ENCODE data around the gene GLI3.

Gene GLI3

DNA sequence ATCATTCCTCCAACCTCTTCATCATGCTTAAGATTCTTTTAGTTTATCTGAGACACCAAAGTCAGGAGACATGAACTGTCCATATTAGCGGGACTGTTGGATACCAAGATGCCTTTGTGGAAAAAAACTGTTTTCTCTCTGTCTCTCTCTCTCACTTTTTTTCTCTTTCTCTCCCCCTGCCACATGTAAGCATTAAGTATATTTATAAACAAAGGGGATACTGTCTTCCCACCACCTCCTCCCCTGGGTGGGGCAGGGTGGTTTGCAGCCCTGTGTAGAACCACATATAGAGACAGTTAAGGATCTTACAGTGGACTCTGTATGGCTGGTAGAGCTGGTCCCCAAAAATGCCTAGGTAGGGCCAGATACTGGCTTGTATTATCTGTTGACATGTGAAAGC lies 101.3 kb downstream of the GLI3 start:
- DNase-seq: no peak

DNA sequence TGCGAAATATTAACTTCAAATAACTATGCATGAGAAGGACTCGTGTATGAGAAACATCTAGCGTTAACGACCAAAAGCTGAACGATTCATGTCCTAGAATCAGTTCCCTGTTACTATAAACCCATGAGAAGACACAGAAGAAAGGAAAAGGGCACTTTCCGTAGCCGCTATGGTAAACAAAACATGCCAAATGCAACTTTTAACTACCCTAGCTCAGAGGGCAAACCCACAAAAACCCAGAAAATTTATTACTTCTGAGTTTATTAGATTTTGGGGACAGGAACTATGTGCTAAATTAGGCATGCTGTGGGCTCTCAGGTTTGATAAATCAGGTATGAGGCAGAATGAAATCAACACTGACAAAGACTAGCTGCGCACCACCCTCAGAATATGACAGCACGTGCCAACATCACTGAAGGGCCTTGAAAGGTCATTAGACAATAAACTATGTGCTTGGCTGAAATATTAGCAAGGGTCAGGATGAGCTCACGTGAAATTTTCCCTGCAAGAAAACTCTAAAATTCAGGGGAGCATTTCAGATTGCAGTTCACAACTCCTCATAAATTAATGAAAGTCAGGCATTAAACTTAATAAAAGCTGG lies 102.6 kb downstream of the GLI3 start:
- no peak for DNase-seq

DNA sequence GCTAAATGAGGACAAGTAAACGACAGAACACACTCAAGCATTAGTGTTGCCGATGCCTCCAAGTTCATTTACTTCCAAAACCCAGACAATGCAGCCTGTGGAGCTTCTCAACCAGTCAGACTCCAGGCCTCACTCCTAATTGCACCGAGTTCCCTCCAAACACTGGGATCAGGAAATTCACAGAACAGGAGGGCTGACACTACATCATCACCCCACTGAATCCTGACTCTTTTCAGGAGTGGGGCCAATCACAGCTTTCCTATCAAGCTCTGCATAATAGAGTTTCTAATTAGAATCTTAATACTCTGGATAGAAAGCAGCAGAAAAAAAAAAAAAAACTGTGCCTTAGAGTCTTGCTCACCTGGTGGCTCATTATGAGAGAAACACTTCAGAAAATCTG lies 103.7 kb downstream of the GLI3 start:
- no peak for DNase-seq

DNA sequence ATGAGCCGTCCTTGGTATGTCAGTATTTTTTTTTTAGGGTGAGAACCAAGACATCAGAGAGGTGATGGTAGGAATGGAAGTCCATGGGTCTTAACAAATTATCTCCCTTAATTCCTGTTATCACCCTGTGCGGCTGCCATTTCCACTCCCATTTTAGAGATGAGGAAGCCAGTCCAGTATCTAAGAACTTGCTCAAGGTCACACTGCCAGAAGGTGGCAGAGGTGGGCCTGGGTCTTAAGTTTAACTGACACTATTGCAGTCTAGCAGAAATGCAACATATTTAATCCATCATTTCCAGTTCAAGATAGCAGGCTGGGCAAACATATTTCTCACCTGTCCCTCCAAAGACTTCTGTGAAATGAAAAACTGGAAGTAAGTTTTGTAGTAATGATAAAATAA lies 108.3 kb downstream of the GLI3 start:
- no peak for DNase-seq

DNA sequence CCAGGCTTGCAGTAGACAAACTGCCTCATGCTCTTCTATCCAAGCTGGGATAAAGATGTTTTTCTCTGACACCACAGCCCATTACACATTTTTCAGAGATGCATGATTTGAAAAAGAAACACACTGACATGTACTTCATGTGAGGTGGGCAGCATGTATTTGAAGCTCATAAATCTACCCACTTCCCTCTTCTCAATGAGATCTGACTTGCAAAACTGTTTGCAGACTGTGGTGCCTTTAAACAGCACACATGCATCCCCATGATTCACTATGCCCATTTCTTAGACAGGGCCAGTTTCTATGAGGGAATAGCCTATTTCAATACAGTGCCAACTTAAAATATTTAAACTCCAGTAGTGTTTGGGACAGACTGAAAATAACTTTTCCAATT lies 109.8 kb downstream of the GLI3 start:
- no peak for DNase-seq

DNA sequence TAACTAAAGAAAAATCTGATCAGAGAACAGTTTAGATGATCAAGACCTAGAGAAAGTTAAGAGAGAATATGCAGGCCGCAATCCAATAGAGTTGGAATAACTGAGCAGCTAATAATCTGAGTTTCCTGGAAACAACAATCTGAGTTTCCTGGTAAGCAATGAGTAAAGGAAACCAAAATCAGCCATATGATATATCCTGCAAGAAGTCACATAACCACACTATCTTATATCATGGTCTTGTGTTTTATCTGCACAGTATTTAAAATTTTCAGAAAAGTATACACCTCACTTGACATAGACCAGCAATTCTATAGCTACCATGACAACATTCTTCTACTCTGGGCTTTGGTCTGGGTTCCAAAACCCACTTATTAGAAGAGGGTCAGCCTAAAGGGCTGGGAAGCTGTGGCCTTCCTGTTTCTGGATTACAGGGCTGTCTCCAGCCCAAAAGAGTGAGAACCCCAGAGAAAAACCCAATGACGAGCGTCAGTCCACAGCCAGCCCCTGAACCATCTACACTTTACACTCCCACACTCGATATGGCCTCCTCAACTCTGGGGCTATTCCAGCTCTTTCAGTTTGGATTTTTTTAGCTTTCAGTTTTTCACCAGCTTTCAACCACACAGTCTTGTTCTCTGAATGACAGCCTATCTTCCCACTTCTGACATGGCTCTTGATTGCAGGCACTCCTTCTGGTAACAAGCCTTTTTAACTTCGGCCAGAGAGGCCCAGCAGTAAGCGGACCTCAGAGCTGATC lies 110.4 kb downstream of the GLI3 start:
- no peak for DNase-seq

DNA sequence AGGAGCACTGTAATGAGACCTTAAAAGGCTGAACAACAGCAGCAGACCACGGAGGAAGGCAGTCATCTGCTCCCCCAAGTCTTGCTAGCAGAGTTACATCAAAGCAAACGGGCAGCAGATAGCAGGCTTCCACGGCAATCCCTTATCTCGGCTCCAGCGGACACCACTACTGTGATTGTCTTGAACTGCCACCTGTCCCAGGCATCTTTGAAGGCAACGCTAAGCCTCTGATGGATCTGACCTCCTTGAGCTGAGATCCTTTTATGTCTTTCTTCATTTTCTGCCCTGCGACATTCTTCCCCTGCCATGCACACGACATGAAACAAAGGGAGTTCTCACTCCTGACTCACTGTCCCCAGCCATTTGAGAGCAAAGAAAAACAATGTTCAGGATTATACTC lies 111.7 kb downstream of the GLI3 start:
- DNase-seq: no peak

DNA sequence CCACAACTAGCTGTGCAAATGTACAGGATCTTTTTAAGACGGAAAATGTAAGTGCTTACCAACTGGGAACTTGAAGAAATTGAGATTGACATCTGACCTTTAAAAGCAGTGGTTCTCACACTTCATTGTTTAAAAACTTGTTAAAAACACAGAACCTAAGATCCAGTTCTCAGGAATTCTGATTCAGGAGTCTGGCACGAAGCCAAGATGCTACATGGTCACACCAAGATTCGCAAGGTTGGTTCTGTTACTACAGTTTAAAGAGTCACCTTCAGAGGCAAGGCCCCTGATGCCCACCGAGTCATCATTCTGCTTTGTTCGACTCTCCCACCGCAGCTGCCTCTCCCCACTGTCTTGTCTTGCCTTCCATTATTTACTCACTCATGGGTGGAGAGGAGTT lies 113.3 kb downstream of the GLI3 start:
- no peak for DNase-seq

DNA sequence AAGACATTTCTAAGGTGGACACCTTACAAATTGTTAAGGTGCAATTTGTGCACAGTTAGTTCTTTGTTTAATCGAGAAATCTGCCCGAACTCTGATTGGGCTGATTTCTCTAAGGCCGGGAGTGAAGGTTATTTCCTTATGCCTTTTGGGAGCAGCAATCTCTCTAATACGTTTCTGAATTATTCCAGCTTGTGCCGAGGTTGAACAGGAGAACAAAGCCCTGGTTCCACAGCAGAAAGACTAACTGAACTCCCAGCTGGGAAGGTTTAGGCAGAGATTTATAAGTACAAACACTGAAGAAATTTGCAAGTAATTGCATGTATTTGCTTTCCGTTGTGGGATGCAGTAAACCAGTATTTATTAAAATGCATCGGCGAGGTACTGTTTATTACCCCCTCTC lies 116.8 kb downstream of the GLI3 start:
- no peak for DNase-seq

DNA sequence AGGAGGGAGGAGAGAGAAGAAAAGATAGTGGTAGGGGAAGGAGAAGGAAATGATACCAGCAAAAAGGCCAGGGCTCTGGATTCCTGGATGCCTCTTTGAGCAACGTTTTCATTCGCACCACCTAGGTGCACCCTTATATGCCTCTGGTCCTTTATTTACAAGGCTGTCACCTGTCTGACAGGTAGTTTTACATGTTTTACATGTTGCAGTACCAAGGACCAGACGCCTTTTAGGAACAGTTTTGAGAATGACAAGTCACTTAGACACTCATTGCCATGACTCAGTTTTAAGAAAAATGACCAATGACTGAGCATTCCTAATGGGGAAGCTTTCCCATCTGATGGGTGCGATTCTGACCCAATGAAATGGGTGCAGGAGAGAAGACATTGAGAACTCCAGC lies 119.8 kb downstream of the GLI3 start:
- DNase-seq: no peak

DNA sequence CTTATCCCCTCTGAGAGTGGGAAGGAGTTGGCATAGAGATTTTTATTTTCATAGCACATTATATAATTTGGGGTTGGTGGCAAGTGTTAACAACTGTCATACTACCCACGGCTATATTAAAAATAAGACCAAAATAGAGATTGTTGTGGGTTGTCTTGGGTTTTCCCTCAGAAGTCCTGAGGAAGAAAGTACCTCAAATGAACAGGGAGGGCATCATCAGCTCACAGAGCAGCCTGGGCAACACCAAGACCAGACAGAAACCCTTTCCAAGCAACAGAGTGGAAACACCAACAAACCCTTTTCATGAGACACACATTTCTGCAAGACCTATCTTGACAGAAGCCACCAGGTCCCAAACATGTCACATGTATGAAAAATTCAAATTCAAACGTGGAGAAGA lies 121.2 kb downstream of the GLI3 start:
- DNase-seq: no peak

DNA sequence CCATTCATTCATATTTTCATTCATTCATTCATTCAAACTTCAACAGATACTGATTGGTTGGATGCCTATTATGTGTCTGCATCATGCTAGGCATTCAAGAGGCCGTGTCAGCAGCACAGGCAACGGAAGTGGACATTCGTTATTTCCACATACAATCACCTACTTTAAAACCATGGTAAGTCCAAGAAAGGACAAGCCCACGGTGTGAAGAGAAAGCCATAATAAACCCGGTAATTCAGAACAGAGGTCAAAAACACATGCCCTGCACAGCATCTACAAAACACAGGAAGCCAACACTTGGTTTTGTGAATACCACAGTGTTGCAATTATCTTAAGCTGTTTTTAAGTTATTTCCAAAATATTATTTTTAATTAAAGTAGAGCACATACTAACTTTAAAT lies 126.7 kb downstream of the GLI3 start:
- no peak for DNase-seq

DNA sequence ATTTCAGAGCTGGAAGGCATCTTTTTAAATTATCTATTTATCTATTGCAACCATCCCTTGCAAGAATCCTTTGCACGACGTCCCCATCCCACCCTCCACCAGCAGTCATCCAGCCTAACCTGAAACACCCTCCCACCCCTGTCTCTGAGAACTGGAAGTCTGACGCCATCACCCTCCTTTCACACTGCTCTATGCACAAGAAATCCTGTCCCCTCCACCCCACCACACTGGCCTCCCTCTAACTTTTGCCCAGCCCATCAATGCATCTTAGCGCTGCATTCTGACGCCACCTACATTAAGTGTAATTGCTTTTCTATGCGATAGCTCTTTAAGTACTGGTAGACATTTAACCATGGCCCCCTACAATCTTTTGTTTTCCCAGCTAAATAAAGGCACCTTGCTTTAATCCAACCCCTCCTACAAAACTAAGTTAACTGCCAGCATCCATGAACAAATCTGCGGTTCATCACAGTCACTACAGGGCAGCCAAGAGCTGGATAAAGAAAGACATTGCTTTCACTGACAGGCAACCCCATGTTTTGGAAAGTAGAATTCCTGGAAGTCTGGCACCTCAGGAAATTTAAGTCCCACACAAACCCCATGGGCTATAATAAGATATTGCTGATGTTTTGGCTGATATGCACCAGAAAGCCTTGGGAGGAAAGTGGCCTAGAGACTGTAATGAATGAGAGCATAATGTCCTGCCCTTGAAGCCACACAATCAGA lies 128.0 kb downstream of the GLI3 start:
- no peak for DNase-seq

DNA sequence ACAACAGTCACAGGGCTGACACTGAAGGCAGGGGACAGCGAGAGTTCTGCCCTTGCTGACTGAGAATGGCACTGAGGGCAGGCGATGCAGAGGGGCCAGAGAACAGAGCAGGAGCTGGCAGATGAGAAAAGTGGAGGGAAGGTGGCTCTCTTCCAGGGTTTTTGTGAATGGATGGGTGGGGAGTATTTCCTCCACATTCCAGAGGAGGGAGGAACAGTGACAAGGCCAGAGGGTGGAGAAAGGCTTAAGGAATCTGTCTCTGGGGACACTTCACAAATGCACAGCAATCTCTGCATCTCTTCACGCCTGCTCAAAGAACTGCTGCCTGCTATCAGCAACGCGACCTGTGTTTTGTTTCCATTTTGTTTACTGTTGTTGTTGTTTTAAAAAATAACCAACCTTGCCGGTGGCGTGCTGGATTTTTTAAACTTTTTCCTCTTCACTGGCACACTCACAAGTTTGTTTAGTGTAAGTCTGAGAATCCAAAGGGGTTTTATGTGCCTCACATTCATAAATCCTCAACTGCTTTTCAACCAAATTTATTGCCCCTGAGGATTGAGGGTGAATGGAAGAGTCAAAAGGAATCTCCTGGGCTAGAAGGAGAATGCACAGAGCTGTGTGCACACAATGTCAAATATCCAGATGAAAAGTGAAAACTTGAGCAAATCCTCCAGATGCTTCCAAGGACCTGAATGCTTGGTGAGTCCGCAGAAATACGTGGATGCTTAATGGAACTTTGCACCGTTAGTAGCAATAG lies 129.3 kb downstream of the GLI3 start:
- DNase-seq: no peak

DNA sequence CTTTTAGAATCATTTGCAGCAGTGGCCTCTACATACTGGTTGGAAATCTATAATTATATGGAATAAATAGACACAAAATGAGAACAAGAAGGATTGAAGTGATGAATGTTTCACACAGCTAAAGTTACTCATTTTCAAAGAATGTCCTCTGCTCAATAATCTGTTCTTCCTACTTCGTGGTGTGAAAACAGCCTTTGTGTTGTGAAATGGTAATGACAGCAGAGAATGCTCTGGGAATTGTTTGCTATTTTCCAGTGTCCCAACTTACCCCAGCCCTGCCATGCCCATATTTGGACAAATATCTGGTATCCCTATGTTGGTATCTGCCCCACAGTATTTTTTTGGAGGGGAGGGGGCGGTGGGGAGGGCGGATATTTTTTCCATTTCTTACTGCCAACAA lies 130.4 kb downstream of the GLI3 start:
- DNase-seq: no peak

DNA sequence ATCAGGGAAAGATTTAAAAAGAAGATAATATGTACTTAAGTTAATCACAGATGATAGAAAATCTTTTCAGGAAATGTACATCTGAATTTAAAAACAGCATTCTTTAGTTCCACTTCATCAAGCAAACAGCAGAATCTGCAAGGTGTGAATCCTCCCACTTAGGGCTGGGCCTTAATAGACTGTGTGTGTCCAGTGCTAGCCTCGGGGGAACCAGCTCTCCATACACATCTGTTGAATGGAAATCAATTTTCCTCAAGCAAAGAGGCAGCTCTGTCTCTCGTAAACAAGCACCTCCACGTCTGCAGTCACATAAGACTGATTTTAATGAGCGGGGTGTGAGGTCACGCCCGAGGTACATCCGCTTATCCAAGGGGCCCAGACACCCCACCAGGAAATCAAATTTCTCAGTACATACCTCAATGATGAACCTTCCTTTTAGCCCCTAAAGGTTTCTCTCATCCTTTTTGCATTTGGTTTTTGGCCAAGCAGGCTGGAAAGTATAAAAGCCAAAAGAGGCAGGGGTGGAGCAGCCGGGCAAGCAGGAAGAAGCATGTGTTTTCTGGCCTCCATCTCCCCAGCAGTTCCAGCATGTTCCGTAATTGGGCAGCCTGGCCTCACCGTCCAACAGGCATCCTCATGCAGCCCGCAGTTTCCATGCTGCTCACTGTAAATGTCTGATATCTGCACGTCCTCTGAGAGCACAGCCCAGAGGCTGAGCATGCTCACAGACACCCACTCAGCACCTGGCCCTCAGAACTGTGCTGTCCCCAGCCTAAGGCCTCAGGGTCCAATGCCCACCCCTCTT lies 131.3 kb downstream of the GLI3 start:
- DNase-seq: no peak

DNA sequence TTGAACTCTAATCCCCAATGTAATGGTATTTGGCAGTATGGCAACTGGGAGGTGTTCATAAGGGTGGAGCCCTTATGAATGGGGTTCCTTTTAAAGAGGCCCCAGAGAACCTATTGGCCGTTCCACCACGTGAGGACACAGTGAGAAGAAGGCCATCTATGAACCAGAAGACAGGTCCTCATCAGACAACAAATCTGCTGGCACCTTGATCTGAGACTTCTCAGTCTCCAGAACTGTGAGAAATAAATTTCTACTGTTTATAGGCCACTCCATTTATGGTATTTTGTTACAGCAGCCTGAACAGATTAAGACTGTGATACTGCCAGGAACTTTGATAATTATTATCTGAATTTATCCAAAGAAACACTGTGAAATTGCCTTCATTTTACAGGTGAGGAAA lies 132.3 kb downstream of the GLI3 start:
- DNase-seq: no peak

DNA sequence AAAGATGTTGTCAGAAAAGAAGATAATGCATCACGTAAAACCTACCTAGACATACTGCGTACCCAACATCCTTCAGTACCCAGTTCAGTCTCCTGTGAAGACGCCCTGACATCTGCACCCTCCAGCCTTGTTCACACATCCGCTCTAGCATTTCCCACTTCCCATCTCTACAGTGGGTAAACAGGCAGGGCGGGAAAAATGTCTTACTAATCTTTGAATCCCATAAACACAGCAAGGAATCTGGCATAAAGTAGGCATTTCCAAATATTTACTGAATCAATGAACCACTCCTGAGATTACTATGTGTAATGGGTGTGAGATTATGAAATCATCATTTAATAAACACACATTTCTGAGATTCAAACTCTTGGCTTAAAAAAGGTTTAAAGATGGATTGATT lies 132.8 kb downstream of the GLI3 start:
- no peak for DNase-seq

DNA sequence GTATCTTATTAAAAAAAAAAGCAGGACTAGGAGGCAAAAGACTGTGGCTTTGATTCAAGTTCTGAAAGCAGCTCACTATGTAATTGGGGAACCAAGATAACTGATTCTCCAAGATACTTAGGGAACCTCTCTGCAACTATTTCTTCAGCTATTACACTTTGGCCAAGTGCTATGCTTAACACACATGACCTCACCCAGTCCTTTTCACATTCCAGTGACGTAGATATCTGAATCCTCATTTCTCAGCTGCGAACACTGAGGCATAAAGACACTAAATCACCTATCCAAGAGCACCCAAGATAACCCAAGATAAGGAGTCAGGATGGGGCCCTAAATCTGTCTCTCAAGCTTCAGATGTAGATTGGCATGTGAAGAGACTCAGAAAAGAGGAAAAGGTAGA lies 133.6 kb downstream of the GLI3 start:
- no peak for DNase-seq

DNA sequence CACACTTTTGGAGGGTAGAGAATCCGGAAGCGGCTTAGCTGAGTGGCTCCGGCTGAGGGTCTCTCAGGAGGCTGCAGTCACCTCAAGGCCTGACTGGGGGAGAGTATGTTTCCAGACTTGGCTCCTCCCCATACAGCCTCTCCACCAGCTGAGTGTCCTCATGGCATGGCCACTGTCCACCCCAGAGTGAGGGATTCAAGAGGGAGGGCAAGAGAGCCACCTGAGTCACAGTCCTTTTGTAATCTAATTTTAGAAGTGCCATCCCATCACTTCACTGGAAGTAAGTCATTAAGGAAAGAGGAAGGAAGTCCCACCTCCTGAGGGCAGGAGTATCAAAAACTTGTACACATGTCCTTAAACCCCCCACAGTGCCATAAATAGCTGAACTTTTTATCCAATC lies 134.0 kb downstream of the GLI3 start:
- no peak for DNase-seq

DNA sequence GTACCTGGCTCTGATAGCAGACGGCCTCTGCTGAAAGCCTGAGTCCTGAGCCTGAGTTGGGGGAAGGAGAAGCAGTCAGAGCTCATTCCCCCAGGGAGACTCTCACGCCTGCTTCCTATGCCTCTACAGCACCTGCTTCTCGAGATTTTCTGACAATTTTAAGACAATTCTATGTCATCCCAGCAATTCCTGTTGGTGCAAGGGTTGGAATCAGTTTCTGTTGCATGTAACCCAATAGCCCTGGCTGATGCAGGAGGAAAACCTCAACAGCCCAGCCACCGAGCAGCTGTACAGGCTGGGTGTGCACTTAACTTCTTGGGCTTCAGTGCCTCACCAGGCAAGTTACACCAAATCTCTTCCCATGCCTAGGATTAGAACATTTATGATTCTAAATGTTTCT lies 134.7 kb downstream of the GLI3 start:
- DNase-seq: no peak

DNA sequence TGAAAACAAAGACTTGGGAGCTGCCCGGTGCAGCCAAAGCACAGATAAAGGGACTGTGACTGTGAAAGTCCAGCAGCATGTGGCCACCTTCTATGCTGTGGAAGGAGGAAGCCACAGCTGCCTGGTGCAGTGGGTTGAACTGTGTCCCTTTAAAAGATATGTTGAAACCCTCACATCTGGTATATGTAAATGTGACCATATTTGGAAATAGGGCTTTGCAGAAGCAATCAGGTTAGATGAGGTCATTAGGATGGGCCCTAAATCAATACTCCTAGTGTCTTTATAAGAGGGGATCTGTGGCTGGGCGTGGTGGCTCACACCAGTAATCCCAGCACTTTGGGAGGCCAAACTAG lies 136.9 kb downstream of the GLI3 start:
- no peak for DNase-seq

Measured in activated T-cell treated with anti-CD3 and anti-CD28 coated beads for 4 hours (primary cell).